HAP-1 (cell line): ENCODE measurements around the gene ASPSCR1.

ENCODE experiments used
- DNase-seq, 2 experiments: peaks; one replicate each; pipeline ENCODE4 v3.0.0-alpha.2; 2016 to 2020; ENCODE audit warnings: low spot score in 2 of 2
- H3K27me3 ChIP-seq: fragments of 250-450 bp; sonication (Bioruptor Pico); 2 replicates; pipeline ENCODE4 v1.5.1; 2020; ENCODE audit warnings: low read depth, mild to moderate bottlenecking, moderate library complexity
- H3K36me3 ChIP-seq: fragments of 250-450 bp; sonication (Bioruptor Pico); replicated peaks from 2 replicates; pipeline ENCODE4 v1.5.1; 2020; ENCODE audit warnings: mild to moderate bottlenecking
- H3K4me1 ChIP-seq: fragments of 250-450 bp; sonication (Bioruptor Pico); 2 replicates; pipeline ENCODE4 v1.5.1; 2020; ENCODE audit warnings: mild to moderate bottlenecking
- H3K4me3 ChIP-seq: fragments of 250-450 bp; sonication (Bioruptor Pico); 2 replicates; pipeline ENCODE4 v1.5.1; 2020; ENCODE audit warnings: mild to moderate bottlenecking, moderate library complexity
- H3K9me3 ChIP-seq: fragments of 250-450 bp; sonication (Bioruptor Pico); 2 replicates; pipeline ENCODE4 v1.5.1; 2020; ENCODE audit warnings: mild to moderate bottlenecking, moderate library complexity
- in situ Hi-C: fragments of 300-500 bp; cut with MboI; formaldehyde crosslinking; loops from 3 replicates; pipeline ENCODE4 v1.14.3; 2020; ENCODE audit warnings: low sequenced_read_pairs, inconsistent platforms, mixed read lengths

Gene ASPSCR1

DNA sequence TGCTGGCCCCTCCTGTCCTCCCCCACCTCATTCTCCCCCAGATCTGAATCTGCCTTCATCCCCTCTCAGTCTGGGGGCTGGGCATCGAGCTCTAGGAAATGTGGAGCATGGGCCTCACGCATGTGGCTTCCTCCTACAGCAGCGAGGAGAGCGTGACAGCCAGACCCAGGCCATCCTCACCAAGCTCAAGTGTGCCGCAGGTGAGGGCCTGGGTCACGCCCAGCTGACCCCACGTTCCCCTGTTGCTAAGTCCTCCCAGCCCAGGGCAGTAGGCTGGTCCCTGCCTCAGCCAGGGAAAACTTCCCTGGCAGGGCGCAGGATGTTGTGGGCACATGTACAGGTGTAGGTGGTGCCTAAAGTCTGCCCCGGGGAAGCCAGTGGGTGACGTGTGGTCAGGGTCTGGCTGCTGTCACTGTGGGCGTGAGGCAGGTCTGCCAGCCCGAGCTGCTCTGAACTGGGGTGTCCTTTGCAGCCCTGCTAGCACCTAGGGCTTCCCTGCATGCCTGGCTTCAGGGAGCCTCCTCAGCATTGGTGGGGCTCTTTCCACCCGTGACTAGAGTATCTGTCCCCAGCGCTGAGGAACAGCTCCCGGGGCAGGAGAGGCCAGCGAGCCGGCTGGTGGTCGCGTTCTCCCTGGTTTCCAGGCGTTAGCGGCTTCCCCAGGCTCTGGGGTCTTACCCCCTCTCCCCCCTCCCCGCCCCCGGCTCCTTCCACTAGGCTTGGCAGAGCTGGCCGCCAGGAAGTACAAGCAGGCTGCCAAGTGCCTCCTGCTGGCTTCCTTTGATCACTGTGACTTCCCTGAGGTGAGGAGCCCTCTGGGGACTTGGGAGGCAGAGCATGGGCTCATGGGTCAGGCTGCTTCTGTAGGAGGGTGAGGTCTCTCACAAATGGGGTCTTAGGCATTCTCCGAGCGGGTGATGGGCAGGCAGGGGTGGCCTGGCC, 77.9 kb downstream of the ASPSCR1 start:
- Histone ChIP-seq H3K27me3 (no peaks in the 10 kb centered on the region), H3K9me3 (no peaks in the 10 kb centered on the region), H3K4me3 (no peak overlapping the region), H3K4me1 (peaks cover 3% of the 10 kb centered on the region; the same call in 1 of the 2 replicates), H3K36me3 (peaks cover 68% of the 10 kb centered on the region)
- in situ Hi-C loops = no loop called here
- DNase-seq = no peak

DNA sequence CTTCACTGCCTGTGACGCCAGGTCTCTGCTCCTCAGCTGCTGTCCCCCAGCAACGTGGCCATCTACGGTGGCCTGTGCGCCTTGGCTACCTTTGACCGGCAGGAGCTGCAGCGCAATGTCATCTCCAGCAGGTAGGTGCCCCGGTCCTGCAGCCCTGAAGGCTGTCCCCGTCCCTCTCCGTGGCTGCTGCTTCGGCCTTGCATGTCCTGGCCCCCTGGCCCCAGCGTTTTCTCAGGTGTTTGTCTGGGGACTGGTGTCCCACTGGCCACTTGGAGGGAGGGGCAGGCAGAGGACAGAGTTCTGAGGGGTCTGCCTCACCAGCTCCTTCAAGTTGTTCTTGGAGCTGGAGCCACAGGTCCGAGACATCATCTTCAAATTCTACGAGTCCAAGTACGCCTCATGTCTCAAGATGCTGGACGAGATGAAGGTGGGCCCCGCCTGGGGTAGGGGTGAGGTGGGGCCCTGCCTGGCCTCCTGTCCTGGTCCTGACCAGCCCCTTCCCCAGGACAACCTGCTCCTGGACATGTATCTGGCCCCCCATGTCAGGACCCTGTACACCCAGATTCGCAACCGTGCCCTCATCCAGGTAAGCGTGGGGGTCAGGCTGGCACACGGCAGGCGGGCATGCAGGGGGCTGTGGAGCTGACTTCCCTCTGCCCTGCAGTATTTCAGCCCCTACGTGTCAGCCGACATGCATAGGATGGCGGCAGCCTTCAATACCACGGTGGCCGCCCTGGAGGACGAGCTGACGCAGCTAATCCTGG, 78.7 kb downstream of the ASPSCR1 start:
- Histone ChIP-seq H3K4me1 (no peaks in the 10 kb centered on the region; the same call in 1 of the 2 replicates), H3K36me3 (peaks cover 77% of the 10 kb centered on the region), H3K9me3 (no peaks in the 10 kb centered on the region), H3K27me3 (no peaks in the 10 kb centered on the region), H3K4me3 (no peak overlapping the region)
- in situ Hi-C loops = no loop called here
- no peak for DNase-seq

DNA sequence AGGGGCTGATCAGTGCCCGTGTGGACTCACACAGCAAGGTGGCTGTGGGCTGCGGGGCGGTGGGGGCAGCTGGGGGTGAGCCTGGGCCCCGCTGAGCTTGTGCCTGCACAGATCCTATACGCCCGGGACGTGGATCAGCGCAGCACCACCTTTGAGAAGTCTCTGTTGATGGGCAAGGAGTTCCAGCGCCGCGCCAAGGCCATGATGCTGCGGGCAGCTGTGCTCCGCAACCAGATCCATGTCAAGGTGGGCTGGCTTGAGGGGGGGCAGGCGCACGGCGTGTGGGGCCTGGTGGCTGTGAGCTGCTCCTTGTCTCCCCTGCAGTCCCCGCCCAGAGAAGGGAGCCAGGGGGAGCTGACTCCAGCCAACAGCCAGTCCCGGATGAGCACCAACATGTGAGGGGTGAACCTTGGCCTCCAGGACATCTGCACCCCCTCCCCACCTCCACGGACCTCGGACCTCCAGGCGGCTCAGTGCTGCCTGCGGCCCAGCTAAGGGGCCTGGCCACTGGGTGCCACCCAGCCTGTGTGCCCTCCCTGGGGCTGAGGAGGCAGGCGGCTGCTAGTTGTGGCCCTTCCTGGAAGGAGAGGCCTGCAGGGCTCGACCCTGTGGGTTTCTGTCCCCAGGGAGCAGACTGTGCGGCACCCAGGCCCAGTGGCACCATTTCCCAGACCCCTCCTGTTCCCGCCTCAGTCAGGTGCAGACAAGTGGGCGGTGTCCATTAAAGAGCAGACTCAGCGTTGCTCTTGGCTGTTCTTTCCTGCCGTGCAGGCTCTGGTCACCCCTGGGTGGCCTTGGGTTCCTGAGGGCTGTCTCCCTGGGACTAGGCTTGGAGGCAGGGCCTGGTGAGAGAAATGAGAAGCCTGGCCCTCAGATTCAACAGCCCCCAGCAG, 79.5 kb downstream of the ASPSCR1 start:
- Histone ChIP-seq H3K36me3 (peaks cover 83% of the 10 kb centered on the region), H3K27me3 (no peaks in the 10 kb centered on the region), H3K9me3 (no peaks in the 10 kb centered on the region), H3K4me1 (no peaks in the 10 kb centered on the region; the same call in 1 of the 2 replicates), H3K4me3 (no peak overlapping the region)
- in situ Hi-C loops = no loop called here
- no peak for DNase-seq

DNA sequence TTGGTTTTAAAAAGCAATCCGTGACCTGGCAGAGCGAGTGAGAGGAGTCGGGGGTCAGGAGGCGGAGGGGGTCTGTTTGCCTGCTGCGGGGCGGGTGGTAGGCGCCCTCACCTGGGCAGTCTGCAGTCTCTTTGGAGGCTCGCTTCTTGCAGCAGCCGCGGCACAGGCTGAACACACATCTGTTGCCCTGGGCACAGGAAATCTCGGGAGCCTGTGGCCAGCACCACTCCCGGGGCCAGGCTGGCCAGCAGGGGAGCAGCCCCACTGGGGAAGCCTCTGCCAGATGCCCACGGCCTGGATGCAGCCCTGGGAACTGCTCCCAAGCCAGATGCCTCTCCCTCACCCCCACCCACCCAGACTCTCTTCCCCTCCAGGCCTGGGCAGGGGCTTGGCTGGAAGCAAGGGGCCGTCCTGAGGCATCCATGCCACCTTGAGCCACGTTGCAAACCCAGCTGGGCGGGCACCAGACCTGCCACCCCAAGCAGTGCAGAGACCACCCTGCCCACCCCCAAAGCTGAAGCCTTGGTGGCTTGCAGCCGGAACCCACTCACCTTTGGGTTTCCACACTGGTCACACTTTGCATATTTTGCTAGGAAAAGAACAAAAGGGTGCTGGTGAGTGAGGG, 80.9 kb downstream of the ASPSCR1 start:
- Histone ChIP-seq H3K9me3 (no peaks in the 10 kb centered on the region), H3K36me3 (peaks cover 94% of the 10 kb centered on the region), H3K4me1 (no peaks in the 10 kb centered on the region), H3K4me3 (no peak overlapping the region), H3K27me3 (no peaks in the 10 kb centered on the region)
- in situ Hi-C loops = no loop called here
- no peak for DNase-seq

DNA sequence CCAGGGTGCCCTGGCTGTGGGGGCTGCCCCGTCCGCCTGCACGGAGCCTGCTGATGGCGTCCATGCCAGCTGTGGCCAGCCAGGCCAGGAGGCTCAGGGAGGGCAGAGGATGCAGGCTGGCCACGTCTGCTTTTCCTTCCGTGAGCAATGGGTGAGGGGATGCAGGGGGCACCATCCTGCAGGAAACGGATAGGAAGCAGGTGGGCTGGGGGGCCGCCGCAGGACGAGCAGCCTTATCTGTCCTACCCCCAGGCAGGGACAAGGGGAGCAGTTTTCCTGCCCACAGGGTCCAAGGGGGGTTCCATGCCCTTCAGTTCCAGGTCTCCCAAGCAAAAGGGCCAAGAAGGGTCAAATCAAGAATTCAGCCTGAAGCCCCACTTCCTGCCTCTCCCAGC, 81.4 kb downstream of the ASPSCR1 start:
- Histone ChIP-seq H3K4me3 (no peak overlapping the region), H3K4me1 (no peaks in the 10 kb centered on the region), H3K9me3 (no peaks in the 10 kb centered on the region), H3K36me3 (peaks cover 94% of the 10 kb centered on the region), H3K27me3 (no peaks in the 10 kb centered on the region)
- in situ Hi-C loops = no loop called here
- no peak for DNase-seq

DNA sequence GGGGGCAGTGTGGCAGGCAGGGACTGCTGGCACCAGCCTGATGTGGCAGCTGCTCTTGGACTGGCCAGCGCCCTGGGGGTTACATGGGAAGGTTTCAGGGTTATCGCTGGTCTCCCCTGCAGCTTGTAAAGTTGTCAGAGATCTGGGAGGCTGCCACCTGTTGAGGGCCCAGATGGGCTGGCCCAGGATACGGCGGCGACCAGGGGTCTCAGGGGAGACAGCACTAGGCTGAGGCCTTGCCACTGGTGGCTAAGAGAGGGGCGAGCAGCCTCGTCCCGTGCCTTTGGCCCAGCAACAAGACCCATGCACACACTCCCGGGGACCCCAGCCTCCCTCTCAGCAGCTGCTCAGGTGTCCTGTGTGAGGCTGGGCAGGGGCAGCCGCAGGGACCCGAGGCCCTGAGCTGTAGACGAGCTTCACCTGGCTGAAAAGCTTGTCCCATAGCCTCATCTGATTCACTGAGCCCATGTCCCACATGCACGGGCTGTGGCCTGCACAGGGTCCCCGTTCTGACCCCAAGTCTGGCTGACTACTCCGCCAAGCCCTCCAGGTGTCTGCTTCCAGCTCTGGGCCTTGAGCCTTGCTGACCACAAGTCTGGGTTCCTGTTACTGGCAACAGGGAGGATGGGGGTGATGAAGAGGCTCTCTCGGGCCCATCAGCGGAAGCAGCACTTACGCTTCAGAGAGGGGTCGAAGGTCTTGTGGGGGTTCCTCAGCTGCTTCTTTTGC, 82.0 kb downstream of the ASPSCR1 start:
- Histone ChIP-seq H3K9me3 (no peaks in the 10 kb centered on the region), H3K4me3 (no peak overlapping the region), H3K36me3 (peaks cover 94% of the 10 kb centered on the region), H3K4me1 (no peaks in the 10 kb centered on the region), H3K27me3 (no peaks in the 10 kb centered on the region)
- in situ Hi-C loops = no loop called here
- no peak for DNase-seq

DNA sequence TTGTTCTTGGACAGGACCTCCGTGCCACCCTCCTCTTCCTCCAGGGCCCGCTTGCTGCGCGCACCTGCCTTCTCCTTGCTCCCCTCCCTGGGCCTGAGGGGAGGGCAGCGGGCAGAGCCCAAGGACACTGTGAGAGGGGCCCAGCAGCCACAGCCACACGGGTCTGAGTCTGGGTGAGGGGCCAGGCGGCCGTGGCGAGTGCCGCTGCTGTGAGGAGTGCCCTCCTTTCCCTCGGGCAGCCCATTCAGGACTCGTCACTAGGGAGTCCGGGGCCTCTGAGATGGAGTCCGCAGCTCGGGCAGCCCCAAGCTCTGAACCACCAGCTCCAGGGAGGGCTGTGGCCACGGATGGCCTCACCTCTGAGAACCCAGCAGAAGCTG, 82.6 kb downstream of the ASPSCR1 start:
- no peak overlapping the region for H3K4me3 ChIP-seq
- H3K27me3 ChIP-seq = no peaks in the 10 kb centered on the region
- DNase-seq = no peak
- in situ Hi-C loops = no loop called here
- H3K36me3 ChIP-seq = peaks cover 90% of the 10 kb centered on the region
- H3K4me1 ChIP-seq = no peaks in the 10 kb centered on the region
- H3K9me3 ChIP-seq = no peaks in the 10 kb centered on the region

DNA sequence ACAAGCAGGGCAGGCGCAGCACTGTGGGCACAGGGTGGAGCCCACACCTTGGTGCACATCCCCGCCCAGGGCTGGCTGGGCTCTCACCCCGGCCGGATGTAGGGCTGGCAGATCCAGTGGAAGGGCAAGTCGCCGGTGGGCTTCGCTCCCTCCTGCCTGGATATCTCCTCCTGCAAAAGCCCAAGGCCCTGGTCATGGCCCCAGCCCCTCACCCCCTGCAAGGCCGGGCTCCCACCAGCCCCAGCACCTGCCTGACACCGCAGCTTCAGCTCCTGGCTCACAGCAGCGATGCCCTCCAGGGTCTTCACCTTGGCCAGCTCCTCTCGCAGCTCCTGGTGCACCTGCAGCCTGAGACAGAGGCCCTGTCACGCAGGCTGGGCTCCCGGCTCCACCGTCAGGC, 83.2 kb downstream of the ASPSCR1 start:
- Histone ChIP-seq H3K9me3 (no peaks in the 10 kb centered on the region), H3K4me3 (no peak overlapping the region), H3K4me1 (no peaks in the 10 kb centered on the region), H3K27me3 (no peaks in the 10 kb centered on the region), H3K36me3 (peaks cover 86% of the 10 kb centered on the region)
- in situ Hi-C loops = no loop called here
- DNase-seq = no peak

DNA sequence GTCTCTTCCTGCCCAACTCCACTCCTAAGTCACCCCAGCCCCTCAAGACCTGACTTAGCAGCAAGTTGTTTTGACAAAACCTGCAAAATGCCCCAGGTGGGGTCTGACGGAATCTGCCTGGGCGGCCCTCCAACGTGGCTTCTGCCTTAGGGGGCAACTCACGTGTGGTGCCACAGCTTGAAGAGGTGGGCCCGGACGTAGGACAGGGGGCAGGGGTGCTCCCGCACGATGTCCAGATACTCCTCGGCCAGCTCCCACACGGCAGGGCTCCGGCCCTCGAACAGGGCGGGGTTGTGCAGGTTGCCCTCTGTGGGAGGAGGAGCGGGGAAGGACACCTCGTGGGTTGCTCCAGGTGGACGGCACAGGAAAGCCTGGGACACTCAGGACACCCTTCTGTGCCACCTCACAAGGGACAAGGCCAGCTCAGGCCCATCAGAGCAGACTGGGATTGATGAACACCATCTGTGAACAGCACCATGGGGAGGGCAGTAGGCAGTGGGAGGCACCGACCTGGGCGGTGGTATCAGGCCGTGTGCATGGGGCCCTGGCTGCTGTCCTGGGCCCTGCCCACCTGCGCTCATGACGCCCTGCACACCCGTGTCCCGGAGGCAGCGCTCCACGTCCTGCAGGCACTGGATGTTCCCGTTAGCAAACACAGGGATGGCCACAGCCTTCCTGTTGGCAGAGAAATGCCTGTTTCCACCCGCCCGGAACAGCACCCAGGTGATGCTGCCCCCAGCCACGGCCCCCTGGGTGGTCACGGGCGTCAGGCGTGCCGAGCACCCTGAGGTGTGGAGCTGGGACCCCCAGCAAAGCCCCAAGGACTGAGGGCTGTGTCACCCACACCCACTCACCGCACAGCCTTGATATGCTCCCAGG, 83.9 kb downstream of the ASPSCR1 start:
- Histone ChIP-seq H3K4me3 (no peak overlapping the region), H3K9me3 (no peaks in the 10 kb centered on the region; the same call in 1 of the 2 replicates), H3K36me3 (peaks cover 80% of the 10 kb centered on the region), H3K4me1 (peaks cover 5% of the 10 kb centered on the region), H3K27me3 (no peaks in the 10 kb centered on the region)
- DNase-seq = no peak
- in situ Hi-C loops = no loop called here

DNA sequence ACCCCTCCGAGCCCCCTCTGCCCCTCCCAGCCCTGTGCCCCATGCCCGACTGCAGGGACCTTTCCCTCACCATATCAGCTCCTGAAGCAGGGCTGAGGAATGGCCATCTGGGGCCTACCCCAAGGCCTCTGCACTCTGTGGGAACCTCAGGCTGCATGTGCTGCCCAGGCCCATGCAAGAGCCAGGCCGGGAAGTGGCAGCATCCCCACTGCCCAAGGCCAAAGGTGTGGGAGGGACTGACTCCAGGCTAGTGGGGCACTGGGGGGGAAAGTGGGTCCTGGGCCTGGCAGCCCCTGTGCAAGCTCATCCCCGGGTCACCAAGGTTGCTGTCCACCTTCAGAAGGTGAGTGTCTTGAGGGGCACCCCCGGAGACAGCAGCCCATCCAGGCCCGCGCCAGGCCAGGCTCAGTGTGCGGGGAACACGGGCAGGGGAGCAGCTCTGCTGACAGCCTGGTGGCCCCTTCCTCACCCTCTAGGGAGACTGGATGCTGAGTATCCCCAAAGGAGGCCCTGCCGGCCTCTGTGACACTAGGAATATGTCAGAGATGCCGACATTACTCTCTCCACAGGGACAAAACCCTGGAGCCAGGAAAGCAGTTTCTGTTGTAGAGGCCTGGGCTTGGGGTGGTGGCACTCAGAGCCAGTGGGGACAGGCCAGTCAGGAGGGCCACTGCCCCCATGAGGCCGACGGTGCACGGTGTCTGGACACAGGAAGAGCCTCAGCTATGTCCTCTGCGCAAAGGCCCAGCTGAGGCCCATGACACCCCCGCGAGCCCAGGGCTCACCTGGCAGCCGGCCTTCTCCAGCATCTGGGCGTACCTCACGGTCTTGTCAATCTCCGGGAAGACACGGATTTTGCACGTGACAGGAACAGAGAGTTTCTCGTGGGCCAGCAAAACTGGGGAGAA, 84.9 kb downstream of the ASPSCR1 start:
- Histone ChIP-seq H3K4me1 (peaks cover 7% of the 10 kb centered on the region), H3K9me3 (no peaks in the 10 kb centered on the region; the same call in 1 of the 2 replicates), H3K27me3 (no peaks in the 10 kb centered on the region), H3K4me3 (no peak overlapping the region), H3K36me3 (peaks cover 70% of the 10 kb centered on the region)
- DNase-seq = no peak
- in situ Hi-C loops = no loop called here

DNA sequence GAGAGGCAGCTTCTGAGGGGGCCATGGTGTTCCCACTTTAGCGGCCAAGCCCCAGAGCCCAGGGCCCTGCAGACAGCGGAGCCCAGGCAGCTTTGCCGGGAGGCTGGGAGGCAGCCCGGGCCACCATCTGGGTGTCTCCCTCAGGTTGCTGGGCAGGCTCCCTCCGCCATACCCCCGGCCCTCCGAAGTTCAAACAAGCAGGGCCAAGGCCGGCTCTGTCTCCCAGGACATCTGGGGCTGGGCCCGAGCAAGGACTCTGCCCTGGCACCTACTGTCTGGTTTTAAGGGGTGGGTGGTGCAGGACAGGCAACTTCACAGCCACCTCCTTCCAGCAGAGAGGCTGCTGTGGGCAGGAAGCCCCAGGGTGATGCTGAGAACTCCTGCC, 85.5 kb downstream of the ASPSCR1 start:
- no peak overlapping the region for H3K4me3 ChIP-seq
- H3K36me3 ChIP-seq = peaks cover 63% of the 10 kb centered on the region
- H3K4me1 ChIP-seq = peaks cover 7% of the 10 kb centered on the region
- no peak for DNase-seq
- no peaks in the 10 kb centered on the region; the same call in 1 of the 2 replicates for H3K9me3 ChIP-seq
- H3K27me3 ChIP-seq = no peaks in the 10 kb centered on the region
- in situ Hi-C loops = no loop called here
